ENCODE results near the gene SLITRK2.

DNA sequence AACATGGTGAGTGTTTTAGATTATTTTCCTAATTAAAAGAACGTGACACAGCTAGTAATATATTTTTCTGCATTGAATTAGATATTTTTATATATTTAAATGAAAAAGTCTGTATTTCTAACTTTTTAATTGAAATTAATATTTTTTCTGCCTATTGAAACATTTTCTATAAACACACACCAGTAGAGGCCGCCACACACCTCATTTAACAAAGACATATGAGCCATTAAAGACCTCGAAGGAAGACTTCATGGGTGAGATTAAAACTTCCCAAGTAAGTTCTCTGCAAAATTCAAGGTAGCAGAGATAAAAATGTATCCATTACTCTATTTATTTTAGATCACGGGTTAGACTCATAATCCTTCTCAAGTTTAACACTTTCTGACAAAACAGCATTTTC, 8.3 kb downstream of the SLITRK2 start:
- TF ChIP-seq, protein P1, sequence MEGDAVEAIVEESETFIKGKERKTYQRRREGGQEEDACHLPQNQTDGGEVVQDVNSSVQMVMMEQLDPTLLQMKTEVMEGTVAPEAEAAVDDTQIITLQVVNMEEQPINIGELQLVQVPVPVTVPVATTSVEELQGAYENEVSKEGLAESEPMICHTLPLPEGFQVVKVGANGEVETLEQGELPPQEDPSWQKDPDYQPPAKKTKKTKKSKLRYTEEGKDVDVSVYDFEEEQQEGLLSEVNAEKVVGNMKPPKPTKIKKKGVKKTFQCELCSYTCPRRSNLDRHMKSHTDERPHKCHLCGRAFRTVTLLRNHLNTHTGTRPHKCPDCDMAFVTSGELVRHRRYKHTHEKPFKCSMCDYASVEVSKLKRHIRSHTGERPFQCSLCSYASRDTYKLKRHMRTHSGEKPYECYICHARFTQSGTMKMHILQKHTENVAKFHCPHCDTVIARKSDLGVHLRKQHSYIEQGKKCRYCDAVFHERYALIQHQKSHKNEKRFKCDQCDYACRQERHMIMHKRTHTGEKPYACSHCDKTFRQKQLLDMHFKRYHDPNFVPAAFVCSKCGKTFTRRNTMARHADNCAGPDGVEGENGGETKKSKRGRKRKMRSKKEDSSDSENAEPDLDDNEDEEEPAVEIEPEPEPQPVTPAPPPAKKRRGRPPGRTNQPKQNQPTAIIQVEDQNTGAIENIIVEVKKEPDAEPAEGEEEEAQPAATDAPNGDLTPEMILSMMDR (conservative IDR thresholded peaks at IDR 0.05; ENCODE audit: low read depth, low read length): peak; percentile 54; the same call in 1 of the 2 replicates
- TF ChIP-seq EZH2 (IDR thresholded peaks at IDR 0.05; ENCODE audit: borderline replicate concordance, low read depth, low read length, poor library complexity, severe bottlenecking): no peak
